HG03558 (cell line): ENCODE measurements around the gene VGLL4.
"Not testable (repeated sequence)": the region's sequence is repeated elsewhere in the genome, so short reads cannot be mapped to it uniquely, and the experiment has no call there.

Source experiments
- ATAC-seq: cut with Tn5 transposase; IDR thresholded peaks from one replicate; pipeline ENCODE4 v1.9.1; 2021; ENCODE audit warnings: moderate number of reproducible peaks; ENCODE audit not compliant: unreplicated experiment; ENCODE audit errors: extremely low read depth

VGLL4 gene

GRCh38 chr3:11609481-11609880 is 34.2 kb downstream of the VGLL4 start:
- ATAC-seq, result no peak

GRCh38 chr3:11607816-11608215 is 35.9 kb downstream of the VGLL4 start:
- ATAC-seq, result no peak

GRCh38 chr3:11606865-11607440 is 36.8 kb downstream of the VGLL4 start:
- no peak for ATAC-seq

GRCh38 chr3:11606090-11606784 is 37.5 kb downstream of the VGLL4 start:
- no peak for ATAC-seq

GRCh38 chr3:11605398-11605797 is 38.3 kb downstream of the VGLL4 start:
- no peak for ATAC-seq

GRCh38 chr3:11604139-11604892 is 39.4 kb downstream of the VGLL4 start:
- no peak for ATAC-seq

- no peak for ATAC-seq
Observed at GRCh38 chr3:11603628-11604027, 40.1 kb downstream of the VGLL4 start.

- no peak for ATAC-seq
Observed at GRCh38 chr3:11602886-11603527, 40.7 kb downstream of the VGLL4 start.

GRCh38 chr3:11602239-11602840 is 41.4 kb downstream of the VGLL4 start:
- no peak for ATAC-seq

- ATAC-seq, result peak; percentile 75
Observed at GRCh38 chr3:11601446-11602238, 42.1 kb downstream of the VGLL4 start.

GRCh38 chr3:11600501-11601282 is 43.0 kb downstream of the VGLL4 start:
- no peak for ATAC-seq

GRCh38 chr3:11596387-11596786 is 47.3 kb downstream of the VGLL4 start:
- ATAC-seq, result no peak

GRCh38 chr3:11595024-11595423 is 48.7 kb downstream of the VGLL4 start:
- ATAC-seq, result not testable (repeated sequence)

- ATAC-seq, result no peak
Observed at GRCh38 chr3:11593318-11594034, 50.2 kb downstream of the VGLL4 start.

- ATAC-seq, result no peak
Observed at GRCh38 chr3:11592445-11593298, 51.0 kb downstream of the VGLL4 start.

GRCh38 chr3:11591391-11592282 is 52.1 kb downstream of the VGLL4 start:
- no peak for ATAC-seq

- ATAC-seq, result no peak
Observed at GRCh38 chr3:11591002-11591355, 52.7 kb downstream of the VGLL4 start.
